ENCODE measurements around the gene ERRFI1. TPM values are rescaled to one million over a fixed set of nuclear protein-coding genes. Genes with fewer than 3 reads are reported as not detected.

The ERRFI1 gene
- 35.3 and 44.8 TPM in 2 replicates for total RNA-seq (ENCODE audit: low replicate concordance)

- peaks cover 54% of the 10 kb centered on the region for H3K4me1 Mint-ChIP-seq
- H3K79me2 ChIP-seq (ENCODE audit: low read depth), result peaks cover 46% of the 10 kb centered on the region
- H3K27ac Mint-ChIP-seq, result peak within 1 kb of the TSS; percentile 85
- peak within 1 kb of the TSS; percentile 63 for H2AFZ ChIP-seq (replicated peaks)
- H3K9ac ChIP-seq, result peak within 1 kb of the TSS; percentile 77
- peak within 1 kb of the TSS; percentile 97 for H3K4me2 ChIP-seq
- H3K36me3 Mint-ChIP-seq, result no peaks in the 10 kb centered on the region
- H3F3A ChIP-seq (ENCODE audit: low read depth), result peaks cover 11% of the 10 kb centered on the region
- DNase-seq (ENCODE audit: low spot score), result peak; percentile 98
- peaks cover 6% of the 10 kb centered on the region for H3K27me3 Mint-ChIP-seq (ENCODE audit: insufficient read depth, low read depth)
- TF ChIP-seq CTCF (IDR thresholded peaks at IDR 0.05), result no peak
- no peak for TF ChIP-seq EZH2 (IDR thresholded peaks at IDR 0.05)
- TF ChIP-seq EZH2phosphoT487 (IDR thresholded peaks at IDR 0.05), result no peak
- peak within 1 kb of the TSS; percentile 96 for H3K4me3 ChIP-seq
- H3K36me3 ChIP-seq, result no peaks in the 10 kb centered on the region
- H3K27ac ChIP-seq, result peak within 1 kb of the TSS; percentile 48
- peaks cover 52% of the 10 kb centered on the region for H3K4me1 ChIP-seq
- H3K4me3 Mint-ChIP-seq, result peak within 1 kb of the TSS; percentile 91
- peaks cover 45% of the 10 kb centered on the region for H4K20me1 ChIP-seq (ENCODE audit: low read depth)
- no peaks in the 10 kb centered on the region for H3K9me3 Mint-ChIP-seq
- peaks cover 7% of the 10 kb centered on the region for H3K27me3 ChIP-seq
- no peaks in the 10 kb centered on the region for H3K9me3 ChIP-seq (ENCODE audit: low read depth)
These were observed at the start of gene ERRFI1 for GRCh38 chr1:8026153-8026975. ERRFI1 (minus strand) TSS chr1:8026309; CDS start chr1:8015619, 10,690 bp downstream.

- Histone ChIP-seq H3K4me1 (no peaks in the 10 kb centered on the region), H3K36me3 (no peaks in the 10 kb centered on the region), H3K27me3 (no peaks in the 10 kb centered on the region), H3K9me3 (ENCODE audit: low read depth) (no peaks in the 10 kb centered on the region), H3K79me2 (ENCODE audit: low read depth) (no peaks in the 10 kb centered on the region), H4K20me1 (ENCODE audit: low read depth) (no peaks in the 10 kb centered on the region), H2AFZ (replicated peaks) (no peak overlapping the region), H3K27ac (no peak overlapping the region), H3K4me2 (no peak overlapping the region), H3K9ac (no peak overlapping the region), H3K4me3 (no peak overlapping the region), H3F3A (ENCODE audit: low read depth) (no peaks in the 10 kb centered on the region)
- H3K4me3 Mint-ChIP-seq, result no peak overlapping the region
- DNase-seq (ENCODE audit: low spot score), result no peak
- H3K36me3 Mint-ChIP-seq, result no peaks in the 10 kb centered on the region
- H3K27me3 Mint-ChIP-seq (ENCODE audit: insufficient read depth, low read depth), result peaks cover 2% of the 10 kb centered on the region
- H3K9me3 Mint-ChIP-seq, result no peaks in the 10 kb centered on the region
- no peak for TF ChIP-seq EZH2 (IDR thresholded peaks at IDR 0.05)
- TF ChIP-seq EZH2phosphoT487 (IDR thresholded peaks at IDR 0.05), result no peak
- no peak for TF ChIP-seq CTCF (IDR thresholded peaks at IDR 0.05)
- H3K27ac Mint-ChIP-seq, result no peak overlapping the region
- peaks cover 27% of the 10 kb centered on the region for H3K4me1 Mint-ChIP-seq
These were observed 49.5 kb upstream of the ERRFI1 start for GRCh38 chr1:8075511-8076051.

GRCh38 chr1:8073112-8073855 is 47.2 kb upstream of the ERRFI1 start:
- peaks cover 25% of the 10 kb centered on the region for H3K4me1 Mint-ChIP-seq
- Histone ChIP-seq H3K4me3 (no peak overlapping the region), H3F3A (ENCODE audit: low read depth) (no peaks in the 10 kb centered on the region), H3K4me2 (no peak overlapping the region), H4K20me1 (ENCODE audit: low read depth) (no peaks in the 10 kb centered on the region), H3K79me2 (ENCODE audit: low read depth) (no peaks in the 10 kb centered on the region), H3K27ac (no peak overlapping the region), H3K9me3 (ENCODE audit: low read depth) (no peaks in the 10 kb centered on the region), H3K9ac (no peak overlapping the region), H3K27me3 (no peaks in the 10 kb centered on the region), H3K36me3 (no peaks in the 10 kb centered on the region), H2AFZ (replicated peaks) (no peak overlapping the region), H3K4me1 (peaks cover 3% of the 10 kb centered on the region)
- H3K27ac Mint-ChIP-seq, result no peak overlapping the region
- H3K9me3 Mint-ChIP-seq, result no peaks in the 10 kb centered on the region
- DNase-seq (ENCODE audit: low spot score), result no peak
- H3K4me3 Mint-ChIP-seq, result no peak overlapping the region
- no peaks in the 10 kb centered on the region for H3K36me3 Mint-ChIP-seq
- TF ChIP-seq CTCF (IDR thresholded peaks at IDR 0.05) (no peak), EZH2 (IDR thresholded peaks at IDR 0.05) (no peak), EZH2phosphoT487 (IDR thresholded peaks at IDR 0.05) (no peak)
- H3K27me3 Mint-ChIP-seq (ENCODE audit: insufficient read depth, low read depth), result peaks cover 8% of the 10 kb centered on the region
